H9 (cell line): Measurements from ENCODE around the gene CTNNA3. TPM values are rescaled to one million over a fixed set of nuclear protein-coding genes. Genes with fewer than 3 reads are reported as not detected.

Experiments
- DNase-seq: peaks from one replicate; pipeline ENCODE4 v3.0.0-alpha.2; 2017
- H2AFZ ChIP-seq: one replicate; pipeline ENCODE4 v1.6.1; 2013; ENCODE audit warnings: mild to moderate bottlenecking, low read length, control low read depth, moderate library complexity
- H2AK5ac ChIP-seq: 2 replicates; pipeline ENCODE4 v1.6.1; 2013; ENCODE audit warnings: low read length, control low read depth, mixed read lengths; ENCODE audit not compliant: insufficient read length
- H2BK120ac ChIP-seq: one replicate; pipeline ENCODE4 v1.6.1; 2013; ENCODE audit warnings: low read depth, mild to moderate bottlenecking, low read length, control low read depth, inconsistent platforms; ENCODE audit not compliant: poor library complexity, severe bottlenecking
- H2BK12ac ChIP-seq: 2 replicates; pipeline ENCODE4 v1.6.1; 2013; ENCODE audit warnings: low read length, control low read depth, mixed read lengths, low read depth; ENCODE audit not compliant: insufficient read length
- H2BK15ac ChIP-seq: 2 replicates; pipeline ENCODE4 v1.6.1; 2013; ENCODE audit warnings: low read depth, low read length, control low read depth
- H2BK20ac ChIP-seq: one replicate; pipeline ENCODE4 v1.6.1; 2013; ENCODE audit warnings: low read depth, mild to moderate bottlenecking, low read length, control low read depth, inconsistent platforms; ENCODE audit not compliant: poor library complexity, severe bottlenecking
- H2BK5ac ChIP-seq: 2 replicates; pipeline ENCODE4 v1.6.1; 2013; ENCODE audit warnings: low read length, control low read depth, mixed read lengths; ENCODE audit not compliant: insufficient read length
- H3K14ac ChIP-seq: 2 replicates; pipeline ENCODE4 v1.6.1; 2013; ENCODE audit warnings: low read length, control low read depth; ENCODE audit not compliant: insufficient read depth
- H3K18ac ChIP-seq: 2 replicates; pipeline ENCODE4 v1.6.1; 2013; ENCODE audit warnings: low read depth, mild to moderate bottlenecking, mixed read lengths, low read length, control low read depth; ENCODE audit not compliant: insufficient read length
- H3K23ac ChIP-seq: 2 replicates; pipeline ENCODE4 v1.6.1; 2013; ENCODE audit warnings: low read length, control low read depth, mixed read lengths, low read depth; ENCODE audit not compliant: insufficient read length
- H3K23me2 ChIP-seq: 2 replicates; pipeline ENCODE4 v1.6.1; 2013; ENCODE audit warnings: low read depth, mild to moderate bottlenecking, mixed read lengths, low read length, control low read depth; ENCODE audit not compliant: insufficient read length, poor library complexity, severe bottlenecking
- H3K27ac ChIP-seq: 2 replicates; pipeline ENCODE4 v1.5.1; 2013; ENCODE audit warnings: low read length, control low read depth, mixed read lengths, low read depth; ENCODE audit not compliant: insufficient read length
- H3K27me3 ChIP-seq: 2 replicates; pipeline ENCODE4 v1.6.1; 2013; ENCODE audit warnings: low read length, control low read depth, inconsistent platforms; ENCODE audit not compliant: insufficient read depth
- H3K4ac ChIP-seq: 2 replicates; pipeline ENCODE4 v1.6.1; 2013; ENCODE audit warnings: low read depth, mild to moderate bottlenecking, control low read depth, inconsistent platforms, low read length, moderate library complexity
- H3K4me1 ChIP-seq: 2 replicates; pipeline ENCODE4 v1.6.1; 2013; ENCODE audit warnings: low read length, control low read depth, inconsistent platforms; ENCODE audit not compliant: insufficient read depth
- H3K4me2 ChIP-seq: 2 replicates; pipeline ENCODE4 v1.6.1; 2013; ENCODE audit warnings: low read length, control low read depth, mixed read lengths; ENCODE audit not compliant: insufficient read length, insufficient read depth
- H3K56ac ChIP-seq: 2 replicates; pipeline ENCODE4 v1.6.1; 2013; ENCODE audit warnings: low read depth, mild to moderate bottlenecking, mixed read lengths, low read length, control low read depth; ENCODE audit not compliant: insufficient read length
- H3K79me1 ChIP-seq: 2 replicates; pipeline ENCODE4 v1.6.1; 2013; ENCODE audit warnings: low read depth, mild to moderate bottlenecking, moderate library complexity, low read length, control low read depth, inconsistent platforms; ENCODE audit not compliant: insufficient read depth, poor library complexity, severe bottlenecking
- H3K79me2 ChIP-seq: 2 replicates; pipeline ENCODE4 v1.6.1; 2013; ENCODE audit warnings: low read length, control low read depth, inconsistent platforms; ENCODE audit not compliant: insufficient read depth
- H3K9ac ChIP-seq: 2 replicates; pipeline ENCODE4 v1.6.1; 2013; ENCODE audit warnings: low read length, control low read depth, mixed read lengths; ENCODE audit not compliant: insufficient read length; ENCODE audit errors: extremely low read depth
- H3K9me3 ChIP-seq: one replicate; pipeline ENCODE4 v1.6.1; 2013; ENCODE audit warnings: low read depth, low read length, inconsistent platforms; ENCODE audit not compliant: control insufficient read depth
- H3T11ph ChIP-seq: one replicate; pipeline ENCODE4 v1.6.1; 2013; ENCODE audit warnings: mild to moderate bottlenecking, low read length, control low read depth, inconsistent platforms
- H4K20me1 ChIP-seq: one replicate; pipeline ENCODE4 v1.6.1; 2013; ENCODE audit not compliant: control insufficient read depth, insufficient read length, insufficient read depth
- H4K5ac ChIP-seq: 2 replicates; pipeline ENCODE4 v1.6.1; 2013; ENCODE audit warnings: low read depth, mild to moderate bottlenecking, mixed read lengths, low read length, control low read depth; ENCODE audit not compliant: insufficient read length
- H4K8ac ChIP-seq: replicated peaks from 2 replicates; pipeline ENCODE4 v1.6.1; 2013; ENCODE audit warnings: low read length, control low read depth, mixed read lengths, low read depth; ENCODE audit not compliant: insufficient read length
- H4K91ac ChIP-seq: 2 replicates; pipeline ENCODE4 v1.6.1; 2013; ENCODE audit warnings: low read depth, mild to moderate bottlenecking, moderate library complexity, mixed read lengths, low read length, control low read depth; ENCODE audit not compliant: insufficient read length
- H3K27ac Mint-ChIP-seq, 3 experiments: 2 replicates in 2 of 3; 3 replicates in 1 of 3; pipeline ENCODE4 v1.8.0; 2020 to 2021; ENCODE audit warnings: mixed read lengths in 3 of 3, mild to moderate bottlenecking in 1 of 3, moderate library complexity in 1 of 3
- H3K27me3 Mint-ChIP-seq: 2 replicates; pipeline ENCODE4 v1.8.0; 2021; ENCODE audit warnings: low read depth, mild to moderate bottlenecking, moderate library complexity, mixed read lengths
- H3K36me3 Mint-ChIP-seq, 3 experiments: 2 replicates in 2 of 3; 3 replicates in 1 of 3; pipeline ENCODE4 v1.8.0; 2020 to 2021; ENCODE audit warnings: low read depth in 3 of 3, mixed read lengths in 3 of 3; ENCODE audit not compliant: insufficient read depth in 1 of 3
- H3K4me1 Mint-ChIP-seq, 2 experiments: 2 replicates each; pipeline ENCODE4 v1.8.0; 2020; ENCODE audit warnings: mixed read lengths in 2 of 2
- H3K4me3 Mint-ChIP-seq, 2 experiments: 2 replicates in 1 of 2; 3 replicates in 1 of 2; pipeline ENCODE4 v1.8.0; 2020 to 2021; ENCODE audit warnings: mild to moderate bottlenecking in 2 of 2, mixed read lengths in 2 of 2, moderate library complexity in 1 of 2
- H3K9me3 Mint-ChIP-seq, 2 experiments: 2 replicates in 1 of 2; 3 replicates in 1 of 2; pipeline ENCODE4 v1.8.0; 2020; ENCODE audit warnings: mild to moderate bottlenecking in 2 of 2, mixed read lengths in 2 of 2, moderate library complexity in 1 of 2
- CTCF ChIP-seq: fragments of 200-600 bp; sonication (generic); conservative IDR thresholded peaks from 3 replicates; pipeline ENCODE4 v1.8.0; 2021; ENCODE audit warnings: antibody characterized with exemption, mild to moderate bottlenecking
- WGBS: extraction: QIAGEN DNeasy Blood & Tissue Kit; methylation state at CpG from one replicate; pipeline ENCODE4 v1.1.7; 2013; ENCODE audit warnings: missing lambda C conversion rate, low lambda C conversion rate, mixed read lengths; ENCODE audit not compliant: insufficient read length; ENCODE audit errors: extremely low coverage; 5-methylcytosine and 5-hydroxymethylcytosine counted together
- total RNA-seq: library from RNA; stranded (reverse); gene quantifications from 2 replicates; pipeline ENCODE4 v1.2.1, GENCODE V29; 2021

The CTNNA3 gene
- total RNA-seq, 1 experiment from 2014 or later: 3.3 TPM

GRCh38 chr10:66292456-66292855 lies 1403.5 kb downstream of the CTNNA3 start:
- Mint-ChIP-seq H3K27ac (no peak overlapping the region), H3K4me3 (no peak overlapping the region), H3K4me1 (no peaks in the 10 kb centered on the region), H3K36me3 (no peaks in the 10 kb centered on the region), H3K9me3 (no peaks in the 10 kb centered on the region), H3K27me3 (no peaks in the 10 kb centered on the region)
- no peak for DNase-seq
- H3K23me2 ChIP-seq: no peaks in the 10 kb centered on the region
- no peak overlapping the region for H3K18ac ChIP-seq
- no peak overlapping the region for H3K14ac ChIP-seq
- no peaks in the 10 kb centered on the region for H3K27me3 ChIP-seq
- H2AFZ ChIP-seq: no peak overlapping the region
- no peak overlapping the region for H3K4ac ChIP-seq
- no peak overlapping the region for H2BK12ac ChIP-seq
- H3K9ac ChIP-seq: no peak overlapping the region
- H3K27ac ChIP-seq: no peak overlapping the region
- H4K8ac ChIP-seq: no peak overlapping the region
- no peak overlapping the region for H2BK5ac ChIP-seq
- H3K56ac ChIP-seq: no peak overlapping the region
- H2AK5ac ChIP-seq: no peak overlapping the region
- H3K79me1 ChIP-seq: no peaks in the 10 kb centered on the region
- no peaks in the 10 kb centered on the region for H3K4me1 ChIP-seq
- H2BK15ac ChIP-seq: no peak overlapping the region
- H3K9me3 ChIP-seq: no peaks in the 10 kb centered on the region
- TF ChIP-seq CTCF: no peak
- no peak overlapping the region for H3K23ac ChIP-seq
- H4K20me1 ChIP-seq: no peaks in the 10 kb centered on the region
- no peaks in the 10 kb centered on the region for H3K79me2 ChIP-seq
- no peak overlapping the region for H3K4me2 ChIP-seq
- no peak overlapping the region for H4K5ac ChIP-seq
- H2BK20ac ChIP-seq: no peak overlapping the region
- H4K91ac ChIP-seq: no peak overlapping the region
- no CpG with 5 or more reads among the region's 1 CpG for WGBS
- H2BK120ac ChIP-seq: no peak overlapping the region
- no peak overlapping the region for H3T11ph ChIP-seq
